IPS-NIHi7 (cell line): ENCODE measurements around the gene MRGPRF.

ENCODE experiments used
- DNase-seq: peaks from one replicate; pipeline ENCODE4 v3.0.0; 2012; ENCODE audit warnings: mixed read lengths; ENCODE audit errors: extremely low spot score

The MRGPRF gene, protein sequence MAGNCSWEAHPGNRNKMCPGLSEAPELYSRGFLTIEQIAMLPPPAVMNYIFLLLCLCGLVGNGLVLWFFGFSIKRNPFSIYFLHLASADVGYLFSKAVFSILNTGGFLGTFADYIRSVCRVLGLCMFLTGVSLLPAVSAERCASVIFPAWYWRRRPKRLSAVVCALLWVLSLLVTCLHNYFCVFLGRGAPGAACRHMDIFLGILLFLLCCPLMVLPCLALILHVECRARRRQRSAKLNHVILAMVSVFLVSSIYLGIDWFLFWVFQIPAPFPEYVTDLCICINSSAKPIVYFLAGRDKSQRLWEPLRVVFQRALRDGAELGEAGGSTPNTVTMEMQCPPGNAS

DNA sequence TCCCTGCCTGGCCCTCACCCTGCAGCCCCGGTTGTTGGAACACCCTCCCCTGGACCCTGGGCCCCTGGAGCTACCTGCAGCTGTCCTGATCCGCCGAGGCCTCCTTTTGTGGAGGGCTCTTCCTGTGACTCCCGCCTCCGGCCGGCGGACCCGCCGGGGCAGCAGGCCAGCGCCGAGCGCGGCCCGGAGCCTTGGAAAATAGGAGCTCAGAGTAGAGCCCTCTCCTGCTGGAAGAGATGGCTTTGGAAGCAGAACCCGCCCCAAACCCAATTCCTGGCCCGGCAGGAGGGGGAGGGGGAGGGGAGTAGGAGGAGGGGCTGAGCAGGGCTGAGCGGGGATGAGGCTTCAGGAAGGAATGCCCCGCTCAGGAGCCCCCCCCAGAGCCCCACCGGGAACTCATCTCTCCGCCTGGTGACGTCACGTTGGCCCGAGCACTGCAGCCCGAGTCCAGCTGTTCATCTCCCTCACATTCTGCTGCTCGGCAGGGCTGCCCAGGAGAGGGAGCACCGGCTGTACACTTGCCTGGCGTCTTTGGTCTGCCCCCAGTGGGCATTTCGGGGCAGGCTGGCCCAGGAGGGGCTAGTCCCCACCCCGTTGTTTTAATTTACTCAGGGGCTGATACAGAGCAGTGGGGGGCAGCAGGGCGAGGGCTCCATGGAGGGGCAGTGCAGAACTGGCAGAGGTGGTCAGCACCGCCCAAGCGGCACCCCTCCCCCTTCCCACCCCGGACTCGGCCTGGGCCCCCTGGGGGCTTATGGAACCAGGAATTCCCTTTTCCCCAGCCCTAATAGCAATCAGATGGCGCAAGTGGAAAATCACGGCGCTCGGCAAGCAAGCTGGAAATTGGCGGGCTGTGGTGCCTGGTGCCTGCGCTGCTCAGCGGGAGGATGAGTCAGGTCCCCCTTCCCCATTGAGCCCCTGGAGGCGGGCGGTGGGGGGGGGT, at the start of gene MRGPRF:
Gene MRGPRF (minus strand): TSS at position 238 of the 943 bp plus-strand sequence. CDS start 3,345 bp downstream, outside the sequence.
- peak; percentile 62 for DNase-seq

DNA sequence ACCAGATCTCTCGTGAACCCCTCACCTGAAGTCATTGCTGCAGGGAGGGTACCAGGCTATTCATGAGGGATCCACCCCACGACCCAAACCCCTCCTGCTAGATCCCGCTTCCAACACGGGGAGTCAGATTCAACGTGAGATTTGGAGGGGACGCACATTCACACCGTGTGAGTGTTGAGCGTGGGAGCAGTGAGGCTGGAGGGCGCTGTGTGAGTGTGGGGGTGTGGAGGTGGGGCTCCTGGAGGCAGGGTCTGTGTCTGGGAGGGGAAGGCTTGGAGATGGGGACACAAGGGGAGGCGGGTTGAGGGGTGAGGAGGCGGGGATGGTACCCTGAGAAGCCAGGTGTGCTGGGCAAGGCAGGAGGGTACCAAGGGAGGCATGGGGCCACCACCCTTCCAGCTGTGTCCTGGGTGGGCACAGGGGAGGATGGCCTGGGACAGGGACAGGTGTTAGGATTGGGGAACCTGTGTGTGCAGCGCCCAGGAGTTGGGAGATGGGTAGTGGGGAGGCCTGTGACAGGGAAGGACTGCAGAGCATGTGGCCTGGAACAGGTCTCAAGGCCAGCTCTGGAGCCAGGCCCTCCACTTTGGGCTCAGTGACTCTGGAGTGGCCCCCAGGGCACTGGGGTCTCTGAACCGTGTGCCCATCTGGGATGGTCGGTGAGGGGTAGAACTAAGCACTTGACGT, 49.3 kb upstream of the MRGPRF start:
- DNase-seq, result no peak

DNA sequence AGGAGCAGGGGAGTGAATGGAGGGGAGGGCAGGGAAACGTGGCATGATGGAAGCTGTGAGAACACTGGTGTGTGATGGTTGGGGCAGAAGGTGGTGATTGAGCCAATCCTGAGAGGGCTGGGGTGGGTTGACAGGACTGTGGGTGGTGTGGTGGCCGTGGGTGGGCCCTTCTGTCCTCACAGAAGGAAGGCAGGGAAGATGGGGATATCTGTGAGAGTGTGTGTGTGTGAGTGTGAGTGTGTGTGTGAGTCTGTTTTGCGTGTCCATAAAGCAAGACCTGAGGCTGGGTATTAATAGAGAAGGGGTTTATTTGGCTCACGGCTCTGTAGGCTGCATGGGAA, 48.6 kb upstream of the MRGPRF start:
- DNase-seq, result no peak

DNA sequence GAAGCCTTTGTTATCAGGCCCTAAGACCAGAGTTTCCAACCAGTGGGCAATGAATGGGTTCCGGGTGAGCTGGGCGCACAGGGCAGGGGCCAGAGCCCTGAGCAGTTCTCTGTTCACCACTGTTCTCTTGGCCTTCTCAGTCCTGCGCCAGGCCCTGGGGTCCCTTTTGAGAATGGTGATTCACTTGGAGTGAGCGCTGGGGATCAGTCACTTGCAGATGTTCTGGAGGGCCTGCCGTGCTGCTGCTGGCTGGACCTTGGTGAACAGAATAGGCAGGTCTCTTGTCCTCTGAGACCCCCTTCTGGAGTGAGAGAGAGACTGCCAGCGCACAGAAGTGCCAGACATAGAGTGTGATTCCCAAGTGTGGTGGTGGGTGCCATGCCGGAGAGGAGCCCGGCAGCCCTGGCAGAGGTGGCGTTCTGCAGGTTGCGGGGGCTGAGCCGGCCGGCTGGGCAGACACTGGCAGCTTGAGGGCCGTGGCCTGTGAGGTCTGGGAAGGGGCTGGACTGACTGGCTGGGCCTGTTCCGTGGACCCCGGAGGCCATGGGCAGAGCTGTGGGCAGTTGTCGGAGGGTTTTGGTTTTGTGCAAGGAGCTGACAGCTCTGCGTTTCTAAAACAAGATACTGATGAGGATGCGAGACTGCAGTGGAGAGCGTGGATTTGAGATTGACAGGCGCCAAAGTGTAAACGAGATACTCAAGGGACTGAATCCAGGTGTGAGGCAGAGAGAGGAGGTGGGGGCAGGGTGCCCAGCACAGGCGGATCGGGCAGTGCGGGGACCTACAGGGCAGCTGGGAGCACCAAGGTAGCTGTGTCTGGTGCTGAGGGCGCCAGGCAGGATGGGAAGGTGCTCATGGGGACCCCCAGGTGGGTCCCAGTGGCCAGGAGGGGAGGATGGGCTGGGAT, 48.0 kb upstream of the MRGPRF start:
- no peak for DNase-seq

DNA sequence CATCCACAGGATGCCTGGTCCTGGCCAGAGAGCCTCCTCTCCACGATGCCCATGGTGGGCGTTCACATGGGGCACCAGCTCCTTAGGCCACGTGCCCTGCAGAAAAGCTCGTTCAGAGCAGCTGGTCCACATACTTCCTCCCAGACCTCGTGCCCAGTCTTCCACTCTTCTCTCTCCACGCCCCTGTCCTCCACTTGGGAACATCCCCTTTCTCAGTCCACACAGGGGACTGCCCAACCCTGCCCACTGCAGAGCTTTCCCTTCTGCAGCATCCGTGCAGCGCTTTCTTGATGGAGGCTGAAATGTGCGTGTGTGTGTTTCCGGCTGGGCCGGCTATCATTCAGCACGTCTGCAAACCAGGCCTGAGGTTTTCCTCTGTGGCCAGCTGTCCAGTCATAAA, 46.9 kb upstream of the MRGPRF start:
- no peak for DNase-seq

DNA sequence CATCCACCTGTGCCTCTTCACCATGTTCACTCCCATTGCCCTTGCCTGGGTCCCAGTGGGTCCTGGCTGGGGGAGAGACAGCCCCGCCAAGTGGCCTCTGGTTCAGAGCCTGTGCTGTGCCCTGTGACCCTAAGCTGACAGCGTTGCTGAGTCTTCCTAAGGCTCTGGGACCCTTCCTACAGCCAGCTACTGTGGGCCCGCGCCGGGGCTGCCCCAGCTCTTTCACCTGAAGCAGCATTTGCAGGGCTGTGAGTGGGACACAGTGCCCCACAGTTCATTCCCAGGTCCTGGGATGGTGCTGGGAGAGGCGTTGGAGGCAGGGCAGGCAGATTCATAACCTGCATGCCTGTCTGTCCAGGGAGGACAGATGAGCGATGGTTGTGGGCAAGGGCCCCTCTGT, 46.4 kb upstream of the MRGPRF start:
- DNase-seq, result no peak

DNA sequence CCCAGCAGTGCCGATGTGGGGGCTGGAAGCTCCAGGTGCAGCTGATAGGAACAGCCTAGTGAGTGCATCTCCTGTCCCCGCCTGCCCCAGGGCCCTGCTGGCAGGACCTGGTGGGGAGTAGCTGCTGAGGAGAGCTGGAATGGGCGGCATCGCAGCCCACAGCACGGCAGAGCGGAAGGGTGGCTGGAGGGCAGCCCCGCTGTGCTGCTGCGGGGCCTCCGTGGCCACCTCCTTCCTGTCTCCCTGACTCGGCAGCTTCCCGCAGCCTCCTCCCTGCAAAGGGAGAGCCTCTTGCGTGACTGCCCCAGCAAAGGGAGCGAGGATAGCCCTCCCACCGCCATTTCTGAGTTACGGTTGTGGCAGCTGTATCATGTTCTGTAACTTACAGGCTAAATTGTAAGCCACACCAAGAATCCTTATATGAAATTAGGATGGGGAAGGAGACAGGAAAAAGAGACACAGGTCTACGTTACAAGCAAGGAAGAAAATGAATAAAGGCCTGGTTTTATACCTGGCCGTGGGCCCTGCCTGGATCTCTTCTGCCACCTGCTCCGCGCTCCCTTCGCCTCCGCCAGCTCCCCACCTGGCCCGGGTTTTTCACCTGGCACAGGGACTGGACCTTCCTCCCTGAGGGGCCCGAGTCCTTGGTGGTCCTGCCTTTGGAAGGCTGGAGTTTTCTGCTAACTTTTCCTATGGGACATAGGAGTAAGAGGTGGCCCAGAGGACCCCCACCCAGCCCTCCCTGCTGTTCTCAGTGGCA, 45.6 kb upstream of the MRGPRF start:
- DNase-seq, result no peak

DNA sequence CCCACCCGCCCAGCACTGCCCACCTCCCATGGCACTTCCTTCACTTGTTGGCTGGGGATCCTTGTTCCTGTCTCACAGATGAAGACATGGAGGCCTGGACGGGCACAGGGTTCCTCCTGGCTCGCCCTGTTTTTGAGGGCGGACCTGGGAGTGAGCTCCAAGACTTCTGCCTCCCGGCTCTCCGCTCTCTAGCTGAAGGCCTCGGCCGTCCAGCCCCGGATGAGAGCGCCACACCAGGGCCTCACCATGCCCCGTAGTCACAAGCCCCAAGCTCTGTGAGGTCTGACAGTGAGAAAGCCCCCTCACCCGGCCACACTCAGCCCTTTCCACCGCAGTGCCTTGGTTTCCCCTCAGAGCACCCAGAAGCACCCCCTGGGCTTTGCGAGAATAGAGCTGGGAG, 44.8 kb upstream of the MRGPRF start:
- DNase-seq, result no peak

DNA sequence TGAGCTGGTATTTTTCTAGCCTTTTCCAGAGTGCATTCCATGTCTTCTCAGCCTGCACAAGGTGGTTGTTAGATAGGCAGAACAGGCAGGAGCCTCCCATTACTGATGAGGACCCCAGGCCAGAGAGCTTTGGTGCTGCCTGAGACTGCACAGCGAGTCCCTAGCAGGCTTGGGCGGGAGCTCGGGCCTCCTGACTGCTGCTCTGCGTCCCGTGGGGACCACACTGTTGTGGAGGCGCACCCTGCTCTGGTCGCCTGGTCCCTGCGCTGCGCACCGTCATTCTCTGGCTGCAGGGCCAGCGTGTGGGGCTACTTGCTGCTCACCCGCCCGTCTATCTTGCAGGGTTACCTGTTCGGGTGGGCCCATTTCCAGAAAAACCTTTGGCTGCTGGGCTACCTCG, 44.2 kb upstream of the MRGPRF start:
- DNase-seq, result no peak

DNA sequence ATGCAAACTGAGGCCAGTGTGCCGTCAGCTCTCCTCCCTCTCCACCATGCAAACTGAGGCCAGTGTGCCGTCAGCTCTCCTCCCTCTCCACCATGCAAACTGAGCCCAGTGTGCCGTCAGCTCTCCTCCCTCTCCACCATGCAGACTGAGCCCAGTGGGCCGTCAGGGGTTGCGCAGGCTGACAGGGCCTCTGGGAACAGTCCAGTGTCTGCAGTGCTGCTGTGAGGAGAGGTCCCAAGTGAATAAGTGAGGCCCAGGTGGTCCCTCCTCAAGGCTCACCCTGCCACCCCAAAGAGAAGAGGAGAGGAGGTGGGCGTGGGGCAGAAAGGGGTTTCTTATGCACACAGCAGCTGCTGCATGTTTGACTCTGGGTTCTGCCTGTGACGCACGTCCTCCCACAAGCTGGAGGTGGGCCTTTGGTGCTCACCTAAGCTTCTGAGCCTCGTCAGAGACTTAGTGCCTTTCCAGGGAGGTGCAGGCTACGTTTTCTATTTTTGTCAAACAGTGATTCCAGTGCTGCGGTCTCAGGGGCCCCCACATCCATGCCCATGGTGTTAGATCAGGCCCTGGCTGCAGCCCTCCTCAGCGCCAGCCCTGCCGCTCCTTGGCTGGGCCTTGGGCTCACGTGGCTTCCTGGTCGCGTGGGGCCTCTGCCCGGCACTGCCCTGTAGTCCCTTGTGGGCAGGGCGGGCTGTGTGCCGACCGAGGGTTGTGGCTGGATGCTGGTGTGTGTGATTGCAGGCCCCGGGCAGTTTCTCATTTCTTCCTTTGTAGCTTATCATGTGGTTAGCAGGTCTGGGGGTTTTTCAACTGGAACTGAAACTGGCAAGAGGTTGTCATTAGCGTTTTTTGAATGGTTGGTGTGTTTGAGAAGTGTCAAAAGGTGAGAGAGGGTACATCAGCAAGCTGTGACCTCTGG, 42.8 kb upstream of the MRGPRF start:
- DNase-seq, result no peak

DNA sequence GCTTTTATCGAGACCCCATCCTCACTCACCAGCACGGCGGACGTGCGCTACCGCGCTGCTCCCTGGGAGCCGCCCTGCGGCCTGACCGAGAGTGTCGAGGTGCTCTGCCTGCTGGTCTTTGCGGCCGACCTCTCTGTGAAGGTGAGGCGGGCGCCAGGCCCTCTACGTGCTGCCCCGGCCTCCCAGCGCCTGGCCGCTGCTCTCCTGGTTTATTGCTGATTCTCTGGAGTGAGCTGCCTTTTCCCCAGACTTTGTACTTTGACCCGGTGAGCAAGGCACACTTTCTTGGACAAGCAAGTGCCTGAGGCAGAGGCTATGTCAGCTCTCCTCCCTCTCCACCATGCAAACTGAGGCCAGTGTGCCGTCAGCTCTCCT, 42.2 kb upstream of the MRGPRF start:
- DNase-seq, result no peak

DNA sequence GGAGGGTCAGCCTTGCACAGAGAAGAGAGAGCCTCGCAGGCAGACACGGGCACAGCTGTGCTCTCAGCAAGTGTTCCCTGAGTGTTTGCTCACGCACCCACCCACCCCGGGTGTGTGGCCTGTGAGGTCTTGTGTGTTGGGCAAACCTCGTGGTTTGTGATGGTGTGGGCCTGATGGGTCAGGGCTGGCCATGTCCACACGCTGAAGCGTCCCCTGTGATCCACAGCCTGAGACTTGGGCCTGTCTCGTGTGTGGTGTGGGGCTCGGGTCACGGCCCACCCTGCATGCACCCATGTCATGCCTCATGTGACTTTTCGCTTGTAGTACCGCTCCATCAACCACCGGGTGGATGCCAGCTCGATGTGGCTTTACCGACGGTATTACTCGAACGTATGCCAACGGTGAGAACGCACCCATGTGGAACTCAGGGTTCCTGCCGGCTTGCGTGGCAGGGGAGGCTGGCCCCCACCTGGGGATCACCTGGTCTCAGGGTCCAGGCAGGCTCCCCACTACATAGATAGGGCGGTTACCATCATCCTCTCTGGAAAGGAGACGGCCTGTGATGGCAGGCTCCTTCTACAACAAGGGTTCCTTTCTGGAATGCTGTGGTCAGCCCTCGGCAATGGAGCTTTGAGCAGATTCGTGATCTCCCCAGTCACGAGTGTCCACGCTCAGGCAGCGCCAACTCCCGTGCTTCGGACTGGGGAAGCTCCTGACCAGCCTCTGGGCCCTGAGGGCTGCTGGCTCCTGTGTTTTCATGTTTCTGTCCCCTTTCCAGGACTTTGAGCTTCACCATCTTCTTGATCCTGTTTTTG, 41.6 kb upstream of the MRGPRF start:
- no peak for DNase-seq

DNA sequence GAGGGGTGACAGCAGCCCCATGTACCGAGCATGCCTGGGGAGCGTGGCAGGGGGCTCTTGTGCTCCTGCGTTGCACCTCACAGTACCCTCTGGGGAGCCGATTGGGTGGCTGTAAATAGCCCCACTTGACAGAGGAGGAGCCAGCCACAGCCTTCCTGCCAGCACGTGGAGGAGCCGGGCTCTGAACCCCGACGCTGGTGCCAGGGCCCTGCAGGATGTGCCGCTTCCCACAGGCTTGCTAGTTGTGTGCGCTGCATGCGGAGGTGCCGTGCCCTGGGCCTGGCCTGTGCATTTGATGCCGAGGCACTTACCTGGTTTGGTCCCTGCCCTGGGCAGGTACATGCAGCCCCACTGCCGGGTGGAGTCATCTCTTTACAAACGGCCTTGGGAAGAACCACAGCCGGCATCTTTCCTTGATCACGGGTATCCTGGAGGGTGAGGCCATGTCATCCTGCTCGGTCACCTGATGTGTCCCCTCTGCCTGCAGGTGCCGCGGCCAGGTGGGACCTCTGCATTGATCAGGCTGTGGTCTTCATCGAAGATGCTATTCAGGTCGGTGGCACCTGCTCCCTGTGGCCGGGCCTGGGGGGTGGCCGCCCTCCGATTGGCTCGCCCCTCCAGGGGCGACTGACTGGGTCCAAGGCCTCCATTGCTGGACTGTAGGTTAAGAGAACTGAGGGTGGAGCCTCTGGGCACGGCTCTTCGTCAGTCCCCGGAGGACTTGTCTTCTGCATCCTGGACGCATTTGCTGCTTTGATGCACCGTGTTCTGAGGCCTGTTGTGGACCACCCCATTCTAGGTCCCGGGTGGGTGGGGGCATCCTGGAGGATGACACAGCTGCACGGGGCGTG, 40.7 kb upstream of the MRGPRF start:
- DNase-seq, result no peak

DNA sequence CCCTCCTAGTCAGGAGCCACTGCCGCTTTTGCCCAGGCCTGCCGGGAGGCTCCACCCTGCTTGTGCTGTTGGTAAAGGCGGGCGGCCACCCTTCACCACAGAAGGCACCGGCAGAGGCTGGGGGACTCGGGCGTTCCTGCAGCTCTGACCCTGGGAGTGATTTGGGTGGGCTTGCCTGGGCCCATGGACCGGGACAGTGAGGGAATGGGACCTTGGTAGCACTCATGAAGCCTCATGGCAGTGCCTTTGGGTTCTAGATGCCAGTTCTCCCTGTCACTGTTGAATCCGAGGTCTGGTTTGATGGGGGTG, 40.1 kb upstream of the MRGPRF start:
- DNase-seq, result no peak

DNA sequence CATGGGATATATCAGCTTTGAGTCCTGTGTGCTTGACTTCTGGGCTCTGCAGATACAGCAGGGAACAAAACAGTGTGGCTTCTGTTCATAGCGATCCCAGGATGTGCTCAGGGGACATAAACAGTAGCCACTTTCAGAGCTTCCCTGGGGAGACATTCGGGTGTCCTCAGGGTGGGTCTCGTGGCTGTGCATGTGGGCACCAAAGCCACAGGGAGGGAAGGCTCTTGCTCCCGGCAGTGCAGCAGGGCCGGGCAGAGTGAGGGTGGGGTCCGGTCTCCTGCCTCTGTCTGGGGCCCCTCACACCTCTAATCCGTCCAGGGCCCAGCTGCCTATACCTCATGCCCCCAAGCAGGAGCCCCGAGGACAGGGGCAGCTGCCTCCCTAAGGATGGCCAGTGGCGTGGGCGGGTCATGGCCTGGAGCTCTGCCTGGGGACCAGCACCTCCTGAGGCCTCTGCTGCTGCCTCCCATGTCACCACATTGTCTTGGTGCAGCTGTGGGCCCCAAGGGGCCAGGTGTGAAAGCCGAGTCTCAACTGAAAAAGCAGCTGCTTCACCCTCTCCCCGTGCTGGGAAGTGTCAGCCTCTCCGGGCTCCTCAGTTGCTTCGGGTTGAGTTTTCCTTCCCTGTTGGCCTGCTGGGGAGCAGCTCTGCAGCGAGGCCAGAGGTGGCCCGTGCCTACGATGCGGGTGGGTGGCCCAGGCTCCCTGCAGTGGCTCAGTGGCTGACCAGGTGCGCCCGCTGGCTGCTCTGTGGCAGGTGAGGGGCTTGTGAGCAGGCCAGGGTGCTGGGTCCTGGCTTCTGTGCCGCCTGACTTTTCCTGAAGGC, 39.5 kb upstream of the MRGPRF start:
- DNase-seq, result no peak

DNA sequence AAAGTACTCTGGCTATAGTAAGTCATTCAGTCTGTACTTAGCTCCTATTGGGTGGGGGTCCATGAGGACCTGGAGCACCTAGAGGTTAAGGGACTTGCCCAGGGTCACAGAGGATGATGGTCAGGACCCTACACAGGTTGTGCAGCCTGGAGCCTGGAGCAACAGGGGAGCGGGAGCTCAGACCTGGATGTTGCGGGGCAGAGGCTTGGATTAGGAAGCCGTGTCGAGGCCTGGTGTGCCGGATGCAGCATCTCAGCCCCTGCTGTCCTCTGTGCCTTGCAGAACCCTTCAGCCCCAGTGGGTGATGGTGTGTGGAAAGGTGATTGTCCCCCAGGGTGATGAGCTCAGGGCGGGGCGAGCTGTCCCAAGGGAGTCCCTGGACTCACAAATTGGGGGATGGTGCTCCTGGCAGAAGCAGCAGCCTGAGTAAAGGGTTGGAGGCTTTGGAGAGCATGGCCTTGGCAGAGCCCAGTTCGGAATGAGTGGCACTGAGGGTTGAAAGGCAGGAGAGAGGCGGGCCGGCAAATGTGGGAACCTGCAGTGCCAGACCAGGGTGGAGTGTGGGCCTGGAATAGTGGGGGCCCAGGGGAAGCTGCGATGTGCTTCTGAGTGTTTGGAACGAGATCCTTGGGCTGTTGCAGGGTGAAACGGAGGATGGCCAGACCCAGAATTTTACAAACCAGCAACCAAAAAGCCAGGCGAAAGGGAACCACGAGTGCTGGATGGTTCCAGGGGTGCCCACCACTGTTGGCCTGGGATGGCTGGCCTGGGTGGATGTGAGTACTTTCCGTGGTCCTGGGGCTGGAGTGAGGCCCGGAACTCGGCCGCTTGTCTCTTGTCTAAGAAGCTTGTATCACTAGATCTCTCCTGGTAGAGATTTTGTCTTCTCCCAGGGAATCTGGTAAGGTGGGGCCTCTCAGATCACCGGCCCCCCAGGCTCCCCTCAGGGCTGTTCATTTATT, 38.6 kb upstream of the MRGPRF start:
- no peak for DNase-seq
